Colonic mucosa (tissue), 4 donors: ENCODE results near the gene ODAD2. TPM values are rescaled to one million over a fixed set of nuclear protein-coding genes. Genes with fewer than 3 reads are reported as not detected.
"Not testable (repeated sequence)": the region's sequence is repeated elsewhere in the genome, so short reads cannot be mapped to it uniquely, and the experiment has no call there.

ENCODE experiments used
- DNase-seq: peaks from one replicate; pipeline ENCODE4 v3.0.0-alpha.2; 2020
- H3K27ac ChIP-seq: fragments of 200-600 bp; one replicate; pipeline ENCODE4 v1.8.0; 2021
- H3K27me3 ChIP-seq: fragments of 200-600 bp; one replicate; pipeline ENCODE4 v1.8.0; 2021
- H3K36me3 ChIP-seq: fragments of 200-600 bp; one replicate; pipeline ENCODE4 v1.8.0; 2021
- H3K4me1 ChIP-seq: fragments of 200-600 bp; one replicate; pipeline ENCODE4 v1.8.0; 2021; ENCODE audit warnings: mild to moderate bottlenecking
- H3K4me3 ChIP-seq: fragments of 200-600 bp; one replicate; pipeline ENCODE4 v1.8.0; 2021
- H3K9ac ChIP-seq, 2 donors: one replicate each; pipeline ENCODE4 v1.7.0; 2013; ENCODE audit warnings: control low read depth in 2 of 2, low read depth in 2 of 2, low read length in 2 of 2
- H3K9me3 ChIP-seq: fragments of 200-600 bp; one replicate; pipeline ENCODE4 v1.8.0; 2021
- intact Hi-C: fragments of 100-400 bp; cut with DNase I; formaldehyde crosslinking; loops from one replicate; pipeline ENCODE4 v1.14.1; 2022
- total RNA-seq, 2 donors: library from RNA; stranded (reverse); fragmentation: NEBNext Ultra II Directional in 1 of 2; extraction: Animal tissue kit (Norgen Biotek cat#: 25700) in 1 of 2; gene quantifications; one replicate each; pipeline ENCODE4 v1.2.1, GENCODE V29; 2021
- TF ChIP-seq, protein P1 (sequence below): fragments of 200-600 bp; IDR thresholded peaks from one replicate; pipeline ENCODE4 v1.8.0; 2022; ENCODE audit warnings: antibody characterized with exemption, mild to moderate bottlenecking
- donor health status: healthy.
- donor health status: DM: no; HTN: no; CAD: no.
- donor health status: DM: no; HTN: no; CAD: no.

The ODAD2 gene
- total RNA-seq, 2 donors from 2014 or later, result 0.61 TPM; not detected in 1

DNA sequence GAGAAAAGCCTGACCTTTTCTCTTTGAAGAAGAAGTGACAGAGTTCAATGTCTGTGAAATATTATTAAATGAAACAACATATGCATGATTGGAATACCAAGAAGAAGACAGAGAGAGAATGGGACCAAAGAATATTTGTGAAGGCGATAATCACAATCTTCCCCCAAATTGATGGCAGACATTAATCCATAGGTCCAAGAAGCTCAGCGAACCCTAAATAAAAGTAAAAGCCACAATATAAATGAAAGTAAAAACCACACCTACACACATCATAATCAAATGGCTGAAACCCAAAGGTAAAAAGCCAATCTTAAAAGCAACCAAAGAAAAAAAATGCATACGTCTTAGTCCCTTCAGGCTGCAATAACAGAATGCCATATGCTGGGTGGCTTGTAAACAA, 84.0 kb downstream of the ODAD2 start:
- Histone ChIP-seq H3K4me1 (no peaks in the 10 kb centered on the region), H3K27ac (no peak overlapping the region), H3K27me3 (no peaks in the 10 kb centered on the region), H3K9me3 (no peaks in the 10 kb centered on the region), H3K36me3 (no peaks in the 10 kb centered on the region), H3K4me3 (no peak overlapping the region), H3K9ac (no peak overlapping the region)
- no peak for DNase-seq
- TF ChIP-seq, protein P1, sequence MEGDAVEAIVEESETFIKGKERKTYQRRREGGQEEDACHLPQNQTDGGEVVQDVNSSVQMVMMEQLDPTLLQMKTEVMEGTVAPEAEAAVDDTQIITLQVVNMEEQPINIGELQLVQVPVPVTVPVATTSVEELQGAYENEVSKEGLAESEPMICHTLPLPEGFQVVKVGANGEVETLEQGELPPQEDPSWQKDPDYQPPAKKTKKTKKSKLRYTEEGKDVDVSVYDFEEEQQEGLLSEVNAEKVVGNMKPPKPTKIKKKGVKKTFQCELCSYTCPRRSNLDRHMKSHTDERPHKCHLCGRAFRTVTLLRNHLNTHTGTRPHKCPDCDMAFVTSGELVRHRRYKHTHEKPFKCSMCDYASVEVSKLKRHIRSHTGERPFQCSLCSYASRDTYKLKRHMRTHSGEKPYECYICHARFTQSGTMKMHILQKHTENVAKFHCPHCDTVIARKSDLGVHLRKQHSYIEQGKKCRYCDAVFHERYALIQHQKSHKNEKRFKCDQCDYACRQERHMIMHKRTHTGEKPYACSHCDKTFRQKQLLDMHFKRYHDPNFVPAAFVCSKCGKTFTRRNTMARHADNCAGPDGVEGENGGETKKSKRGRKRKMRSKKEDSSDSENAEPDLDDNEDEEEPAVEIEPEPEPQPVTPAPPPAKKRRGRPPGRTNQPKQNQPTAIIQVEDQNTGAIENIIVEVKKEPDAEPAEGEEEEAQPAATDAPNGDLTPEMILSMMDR, result no peak
- intact Hi-C loops, result no loop called here

DNA sequence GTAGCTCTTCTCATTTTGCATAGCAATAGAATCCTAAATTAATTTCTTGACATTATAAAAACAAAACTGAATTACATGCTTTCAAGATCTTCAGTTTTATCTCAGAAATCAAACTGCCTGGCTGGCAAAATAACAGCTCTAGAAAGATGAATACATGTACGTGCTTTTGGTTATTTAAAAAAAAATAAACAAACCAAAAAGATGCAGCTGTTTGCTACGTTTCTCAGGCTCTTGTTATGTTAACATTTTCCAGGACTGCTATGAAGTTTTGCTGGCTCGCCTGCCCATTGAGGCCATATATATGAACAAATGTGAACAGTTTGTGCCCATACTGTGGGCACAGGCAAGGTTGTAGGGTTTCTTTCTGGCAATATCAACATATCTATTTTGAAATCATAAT, 86.6 kb downstream of the ODAD2 start:
- no peak overlapping the region for H3K9ac ChIP-seq
- no peak overlapping the region for H3K27ac ChIP-seq
- no peak overlapping the region for H3K4me3 ChIP-seq
- H3K36me3 ChIP-seq, result no peaks in the 10 kb centered on the region
- no peaks in the 10 kb centered on the region for H3K4me1 ChIP-seq
- no peaks in the 10 kb centered on the region for H3K9me3 ChIP-seq
- TF ChIP-seq, protein P1, result no peak
- intact Hi-C loops, result no loop called here
- no peak for DNase-seq
- H3K27me3 ChIP-seq, result no peaks in the 10 kb centered on the region

DNA sequence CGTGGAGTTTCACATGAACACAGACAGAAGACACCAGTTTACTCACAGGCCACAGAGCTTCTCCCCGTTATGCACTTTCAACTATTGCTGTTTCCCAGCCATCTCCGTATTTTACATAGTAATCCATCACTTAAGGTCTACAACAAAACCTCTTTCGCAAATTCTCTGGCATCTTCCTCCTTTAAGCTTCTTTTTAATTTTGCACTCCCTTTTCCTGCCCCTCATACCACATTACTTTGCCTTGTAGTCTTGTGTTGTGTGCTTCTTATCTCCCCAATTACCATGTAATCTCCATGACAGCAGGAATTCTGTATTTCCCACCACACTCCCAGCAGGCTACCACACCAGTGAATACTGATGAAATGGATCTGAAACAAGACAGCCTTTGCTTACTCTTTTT, 87.3 kb downstream of the ODAD2 start:
- no peaks in the 10 kb centered on the region for H3K9me3 ChIP-seq
- H3K36me3 ChIP-seq, result no peaks in the 10 kb centered on the region
- intact Hi-C loops, result no loop called here
- H3K9ac ChIP-seq, result no peak overlapping the region
- TF ChIP-seq, protein P1, result no peak
- no peak overlapping the region for H3K27ac ChIP-seq
- H3K4me1 ChIP-seq, result no peaks in the 10 kb centered on the region
- no peak overlapping the region for H3K4me3 ChIP-seq
- no peaks in the 10 kb centered on the region for H3K27me3 ChIP-seq
- DNase-seq, result no peak

DNA sequence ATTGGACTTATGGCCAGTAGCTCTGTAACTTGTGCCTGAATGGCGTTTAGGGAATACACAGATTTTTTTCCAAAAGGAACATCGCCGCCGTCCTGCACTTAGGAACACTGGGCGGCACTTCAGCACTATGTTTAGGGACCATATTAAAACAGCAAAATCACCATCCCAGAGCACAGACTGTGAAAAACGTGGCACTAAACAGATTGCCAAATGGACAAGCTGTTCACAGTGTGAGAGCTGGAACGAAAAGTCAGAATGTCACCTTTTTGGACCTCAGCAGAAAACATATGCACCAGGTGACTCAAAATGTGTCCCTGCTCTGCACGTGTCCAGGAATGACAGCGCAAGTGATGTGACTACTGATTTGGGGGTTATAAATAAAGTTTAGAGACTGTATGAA, 87.9 kb downstream of the ODAD2 start:
- Histone ChIP-seq H3K36me3 (no peaks in the 10 kb centered on the region), H3K27me3 (no peaks in the 10 kb centered on the region), H3K9ac (no peak overlapping the region), H3K27ac (no peak overlapping the region), H3K9me3 (no peaks in the 10 kb centered on the region), H3K4me1 (no peaks in the 10 kb centered on the region), H3K4me3 (no peak overlapping the region)
- TF ChIP-seq, protein P1, result no peak
- intact Hi-C loops, result no loop called here
- no peak for DNase-seq

DNA sequence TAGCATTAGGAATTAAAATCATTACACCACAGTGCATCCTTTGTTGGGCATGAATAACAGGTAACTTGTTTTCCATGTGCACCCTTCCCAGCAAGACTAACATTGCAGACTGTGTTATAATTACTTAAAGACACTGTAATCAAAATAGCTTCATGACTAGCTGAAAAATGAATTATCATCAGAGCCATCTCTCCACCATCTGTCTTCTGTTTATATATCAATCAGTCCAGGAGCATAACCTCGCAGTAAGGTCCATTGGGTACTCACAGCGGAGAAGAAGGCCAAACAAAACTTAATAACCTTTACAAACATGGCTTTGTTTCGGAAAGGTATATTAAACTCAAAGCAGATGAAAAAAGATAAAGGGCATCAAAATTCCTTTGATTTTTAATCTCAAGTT, 90.6 kb downstream of the ODAD2 start:
- H3K9ac ChIP-seq, result no peak overlapping the region
- H3K36me3 ChIP-seq, result no peaks in the 10 kb centered on the region
- H3K4me1 ChIP-seq, result no peaks in the 10 kb centered on the region
- intact Hi-C loops, result no loop called here
- H3K27ac ChIP-seq, result no peak overlapping the region
- no peak for DNase-seq
- TF ChIP-seq, protein P1, result no peak
- H3K4me3 ChIP-seq, result no peak overlapping the region
- H3K27me3 ChIP-seq, result no peaks in the 10 kb centered on the region
- H3K9me3 ChIP-seq, result no peaks in the 10 kb centered on the region

DNA sequence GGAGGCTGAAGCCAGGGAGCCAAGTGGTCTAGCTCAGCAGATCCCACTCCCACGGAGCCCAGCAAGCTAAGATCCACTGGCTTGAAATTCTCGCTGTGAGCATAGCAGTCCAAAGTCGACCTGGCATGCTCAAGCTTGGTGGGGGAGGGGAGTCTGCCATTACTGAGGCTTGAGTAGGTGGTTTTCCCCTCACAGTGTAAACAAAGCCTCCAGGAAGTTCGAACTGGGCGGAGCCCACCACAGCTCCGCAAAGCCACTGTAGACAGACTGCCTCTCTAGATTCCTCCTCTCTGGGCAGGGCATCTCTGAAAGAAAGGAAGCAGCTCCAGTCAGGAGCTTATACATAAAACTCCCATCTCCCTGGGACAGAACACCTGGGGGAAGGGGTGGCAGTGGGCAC, 99.4 kb downstream of the ODAD2 start:
- H3K4me1 ChIP-seq, intact Hi-C loops, H3K9me3 ChIP-seq, H3K27me3 ChIP-seq, H3K9ac ChIP-seq, H3K4me3 ChIP-seq, H3K36me3 ChIP-seq, H3K27ac ChIP-seq: not testable (repeated sequence)
- DNase-seq, result peak; percentile 69
